Gastrocnemius medialis (tissue), 4 donors: ENCODE results near the gene TRIM24. TPM values are rescaled to one million over a fixed set of nuclear protein-coding genes. Genes with fewer than 3 reads are reported as not detected.

ENCODE experiments used
- ATAC-seq, 2 donors: fragments of 150-250 bp; one replicate each; pipeline ENCODE4 v1.9.1; 2016
- DNase-seq, 2 donors: peaks; one replicate each; pipeline ENCODE4 v3.0.0-alpha.2; 2019
- H3K27ac ChIP-seq, 4 donors: fragments of 200-600 bp; sonication (generic); 1 replicate in 1 of 4; 2 replicates in 3 of 4; pipeline ENCODE4 v1.5.1; 2016 to 2018; ENCODE audit warnings: mild to moderate bottlenecking in 2 of 4, moderate library complexity in 1 of 4
- H3K27me3 ChIP-seq, 3 donors: fragments of 200-600 bp; sonication (generic) in 2 of 3; 1 replicate in 1 of 3; 2 replicates in 2 of 3; pipeline versions ENCODE4 v1.5.1 to v1.6.0; 2016 to 2019; ENCODE audit warnings: mild to moderate bottlenecking in 1 of 3, moderate library complexity in 1 of 3
- H3K36me3 ChIP-seq, 2 donors: fragments of 200-600 bp; sonication (generic) in 1 of 2; one replicate each; pipeline ENCODE4 v1.5.1; 2017 to 2018
- H3K4me1 ChIP-seq, 2 donors: fragments of 200-600 bp; sonication (generic) in 1 of 2; one replicate each; pipeline ENCODE4 v1.5.1; 2016 to 2017; ENCODE audit warnings: mild to moderate bottlenecking in 2 of 2
- H3K4me3 ChIP-seq, 4 donors: fragments of 200-600 bp; sonication (generic) in 3 of 4; 1 replicate in 1 of 4; 2 replicates in 3 of 4; pipeline ENCODE4 v1.5.1; 2016 to 2019; ENCODE audit warnings: mild to moderate bottlenecking in 2 of 4
- H3K9me3 ChIP-seq, 3 donors: fragments of 200-600 bp; sonication (generic) in 2 of 3; 1 replicate in 1 of 3; 2 replicates in 2 of 3; pipeline ENCODE4 v1.5.1; 2016 to 2019
- POLR2A ChIP-seq, 2 donors: fragments of 450-650 bp; IDR thresholded peaks; one replicate each; pipeline ENCODE4 v1.6.1; 2017; ENCODE audit warnings: antibody characterized with exemption in 2 of 2, mild to moderate bottlenecking in 2 of 2, moderate library complexity in 2 of 2
- in situ Hi-C, 4 donors: fragments of 200-750 bp; cut with MboI; loops; one replicate each; pipeline versions ENCODE4 v1.15.0 to v1.8.0; 2017; ENCODE audit warnings: low sequenced_read_pairs in 4 of 4
- intact Hi-C: fragments of 100-400 bp; cut with DNase I; formaldehyde crosslinking; loops from one replicate; pipeline ENCODE4 v1.15.1; 2023; ENCODE audit warnings: low total_unique reads
- total RNA-seq, 4 donors: library from RNA; depleted of rRNA; stranded (reverse); fragments of >200 nt; gene quantifications; one replicate each; pipeline versions ENCODE4 v1.1.0 to v1.2.3, GENCODE V29; 2016
- TF ChIP-seq, protein P1 (sequence below), 5 experiments: fragments of 450-650 bp in 3 of 5; fragments of 200-600 bp in 2 of 5; sonication (generic) in 2 of 5; IDR thresholded peaks in 4 of 5; conservative IDR thresholded peaks in 1 of 5; 1 replicate in 4 of 5; 2 replicates in 1 of 5; pipeline ENCODE4 v1.5.1; 2016 to 2019; ENCODE audit warnings: antibody characterized with exemption in 5 of 5, mild to moderate bottlenecking in 3 of 5, moderate library complexity in 3 of 5

Gene TRIM24
- total RNA-seq, 4 donors from 2014 or later = 17.1 to 26.5 (median 20.0) TPM

DNA sequence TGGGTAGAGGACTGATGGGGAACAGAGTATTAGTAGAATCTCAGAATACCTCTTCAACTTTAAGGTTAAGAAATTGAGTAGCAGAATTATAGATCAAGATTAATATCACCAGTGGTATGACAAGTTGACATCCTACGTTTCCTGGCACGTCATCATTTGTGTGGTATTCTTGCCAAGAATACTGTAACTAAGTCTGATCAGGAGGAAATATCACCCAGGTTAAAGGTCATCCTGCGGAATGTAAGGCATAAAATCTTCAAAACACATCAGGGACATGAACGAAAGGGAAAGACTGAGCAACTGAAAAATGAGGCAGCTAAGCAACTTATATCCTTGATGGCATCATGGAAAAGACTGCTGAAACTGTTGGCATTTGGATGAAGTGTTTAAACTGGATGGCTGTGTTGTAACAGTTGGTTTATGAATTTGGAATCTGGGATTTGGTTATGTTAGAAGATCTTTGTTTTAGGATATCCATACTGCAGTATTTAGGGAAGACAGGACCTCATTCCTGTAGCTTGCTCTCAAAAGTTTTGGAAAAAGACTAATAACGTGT lies 86.1 kb downstream of the TRIM24 start:
- Histone ChIP-seq H3K9me3 (no peaks in the 10 kb centered on the region), H3K4me1 (no peaks in the 10 kb centered on the region), H3K27me3 (no peaks in the 10 kb centered on the region), H3K27ac (no peak overlapping the region), H3K4me3 (no peak overlapping the region), H3K36me3 (peaks cover 0 to 11% of the 10 kb centered on the region in 2 donors)
- TF ChIP-seq POLR2A (IDR thresholded peaks at IDR 0.05) = no peak
- TF ChIP-seq, protein P1, sequence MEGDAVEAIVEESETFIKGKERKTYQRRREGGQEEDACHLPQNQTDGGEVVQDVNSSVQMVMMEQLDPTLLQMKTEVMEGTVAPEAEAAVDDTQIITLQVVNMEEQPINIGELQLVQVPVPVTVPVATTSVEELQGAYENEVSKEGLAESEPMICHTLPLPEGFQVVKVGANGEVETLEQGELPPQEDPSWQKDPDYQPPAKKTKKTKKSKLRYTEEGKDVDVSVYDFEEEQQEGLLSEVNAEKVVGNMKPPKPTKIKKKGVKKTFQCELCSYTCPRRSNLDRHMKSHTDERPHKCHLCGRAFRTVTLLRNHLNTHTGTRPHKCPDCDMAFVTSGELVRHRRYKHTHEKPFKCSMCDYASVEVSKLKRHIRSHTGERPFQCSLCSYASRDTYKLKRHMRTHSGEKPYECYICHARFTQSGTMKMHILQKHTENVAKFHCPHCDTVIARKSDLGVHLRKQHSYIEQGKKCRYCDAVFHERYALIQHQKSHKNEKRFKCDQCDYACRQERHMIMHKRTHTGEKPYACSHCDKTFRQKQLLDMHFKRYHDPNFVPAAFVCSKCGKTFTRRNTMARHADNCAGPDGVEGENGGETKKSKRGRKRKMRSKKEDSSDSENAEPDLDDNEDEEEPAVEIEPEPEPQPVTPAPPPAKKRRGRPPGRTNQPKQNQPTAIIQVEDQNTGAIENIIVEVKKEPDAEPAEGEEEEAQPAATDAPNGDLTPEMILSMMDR (IDR thresholded peaks at IDR 0.05 in 4 of 5, conservative IDR thresholded peaks at IDR 0.05 in 1 of 5) = no peak
- intact Hi-C loops = no loop called here
- ATAC-seq (no peak), DNase-seq (no peak)
- in situ Hi-C loops = no loop called here

GRCh38 chr7:138546829-138547228 lies 86.8 kb downstream of the TRIM24 start:
- DNase-seq (no peak), ATAC-seq (no peak)
- Histone ChIP-seq H3K4me1 (no peaks in the 10 kb centered on the region), H3K4me3 (no peak overlapping the region), H3K9me3 (no peaks in the 10 kb centered on the region), H3K27ac (no peak overlapping the region), H3K36me3 (peaks cover 0 to 18% of the 10 kb centered on the region in 2 donors), H3K27me3 (no peaks in the 10 kb centered on the region)
- in situ Hi-C loops = no loop called here
- intact Hi-C loops = no loop called here
- TF ChIP-seq POLR2A (IDR thresholded peaks at IDR 0.05) = no peak
- TF ChIP-seq, protein P1 (IDR thresholded peaks at IDR 0.05 in 4 of 5, conservative IDR thresholded peaks at IDR 0.05 in 1 of 5) = no peak

DNA sequence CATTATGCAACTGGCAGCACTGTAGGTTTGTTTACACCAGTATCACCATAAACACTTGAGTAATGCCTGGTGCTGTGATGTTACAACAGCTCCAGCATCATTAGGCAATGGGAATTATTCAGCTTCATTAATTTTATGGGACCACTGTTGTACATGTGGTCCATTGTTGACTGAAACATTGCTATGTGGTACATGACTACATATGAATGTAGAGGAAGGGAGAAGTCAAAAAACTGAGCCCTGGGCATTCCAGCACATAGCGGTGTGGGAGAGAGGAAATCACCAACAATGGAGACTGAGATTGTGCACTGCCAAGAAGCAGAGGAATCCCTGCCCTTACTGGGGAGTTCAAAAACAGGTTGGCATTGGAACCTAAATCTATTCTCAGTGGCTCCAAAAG lies 89.0 kb downstream of the TRIM24 start:
- ATAC-seq (no peak), DNase-seq (no peak)
- Histone ChIP-seq H3K4me1 (no peaks in the 10 kb centered on the region), H3K9me3 (no peaks in the 10 kb centered on the region), H3K4me3 (no peak overlapping the region), H3K36me3 (peaks cover 0 to 34% of the 10 kb centered on the region in 2 donors), H3K27me3 (no peaks in the 10 kb centered on the region), H3K27ac (no peak overlapping the region)
- in situ Hi-C loops = no loop called here
- intact Hi-C loops = no loop called here
- TF ChIP-seq, protein P1 (IDR thresholded peaks at IDR 0.05 in 4 of 5, conservative IDR thresholded peaks at IDR 0.05 in 1 of 5) = no peak
- TF ChIP-seq POLR2A (IDR thresholded peaks at IDR 0.05) = no peak

- Histone ChIP-seq H3K4me3 (no peak overlapping the region), H3K27ac (no peak overlapping the region), H3K27me3 (no peaks in the 10 kb centered on the region), H3K36me3 (peaks cover 3 to 47% of the 10 kb centered on the region in 2 donors), H3K4me1 (no peaks in the 10 kb centered on the region), H3K9me3 (no peaks in the 10 kb centered on the region)
- ATAC-seq (no peak), DNase-seq (no peak)
- intact Hi-C loops (no loop called here), in situ Hi-C loops (no loop called here)
- no peak for TF ChIP-seq POLR2A (IDR thresholded peaks at IDR 0.05)
- TF ChIP-seq, protein P1 (IDR thresholded peaks at IDR 0.05 in 4 of 5, conservative IDR thresholded peaks at IDR 0.05 in 1 of 5) = no peak
Observed at GRCh38 chr7:138550337-138550736, 90.3 kb downstream of the TRIM24 start.

- in situ Hi-C loops (no loop called here), intact Hi-C loops (no loop called here)
- H3K4me1 ChIP-seq = no peaks in the 10 kb centered on the region
- H3K4me3 ChIP-seq = no peak overlapping the region
- no peaks in the 10 kb centered on the region for H3K9me3 ChIP-seq
- no peak overlapping the region for H3K27ac ChIP-seq
- TF ChIP-seq POLR2A (IDR thresholded peaks at IDR 0.05) = no peak
- TF ChIP-seq, protein P1 (IDR thresholded peaks at IDR 0.05 in 4 of 5, conservative IDR thresholded peaks at IDR 0.05 in 1 of 5) = no peak
- DNase-seq = no peak
- peaks cover 3 to 54% of the 10 kb centered on the region in 2 donors for H3K36me3 ChIP-seq
- no peaks in the 10 kb centered on the region for H3K27me3 ChIP-seq
- ATAC-seq = no peak
Observed at GRCh38 chr7:138551102-138551501, 91.0 kb downstream of the TRIM24 start.
